ENCODE data around the gene SMAD5. TPM values are rescaled to one million over a fixed set of nuclear protein-coding genes. Genes with fewer than 3 reads are reported as not detected.

SMAD5 gene
- total and polyA plus RNA-seq, 2 experiments from 2014 or later, result 37.5 to 56.6 TPM

- H3K79me2 ChIP-seq (replicated peaks; ENCODE audit: insufficient read depth), result no peaks in the 10 kb centered on the region
- no peaks in the 10 kb centered on the region for H3F3A ChIP-seq (replicated peaks; ENCODE audit: low read depth)
- no peaks in the 10 kb centered on the region for H3K9me2 ChIP-seq (ENCODE audit: insufficient read depth)
- no peaks in the 10 kb centered on the region for H3K36me3 ChIP-seq (ENCODE audit: insufficient read depth)
- H4K20me1 ChIP-seq (replicated peaks; ENCODE audit: insufficient read depth), result no peaks in the 10 kb centered on the region
- H3K27ac ChIP-seq (ENCODE audit: low read depth), result no peak overlapping the region
- no peak for TF ChIP-seq CREB1 (CRISPR knock-in tag; IDR thresholded peaks at IDR 0.05; ENCODE audit: low read depth)
- TF ChIP-seq ZNF462 (CRISPR knock-in tag; IDR thresholded peaks at IDR 0.05), result no peak
- TF ChIP-seq NANOG (IDR thresholded peaks at IDR 0.05; ENCODE audit: borderline replicate concordance), result no peak
- no peak for TF ChIP-seq ETS1 (IDR thresholded peaks at IDR 0.05)
- TF ChIP-seq POLR2AphosphoS5 (IDR thresholded peaks at IDR 0.05; ENCODE audit: low read depth), result no peak
- TF ChIP-seq ZNF114 (CRISPR knock-in tag; IDR thresholded peaks at IDR 0.05), result no peak
- no peak for TF ChIP-seq EZH2phosphoT487 (IDR thresholded peaks at IDR 0.05; ENCODE audit: unreplicated experiment)
- TF ChIP-seq JUNB (IDR thresholded peaks at IDR 0.05; ENCODE audit: unreplicated experiment), result no peak
- no peak for TF ChIP-seq STAT1 (IDR thresholded peaks at IDR 0.05; ENCODE audit: unreplicated experiment)
- TF ChIP-seq ZNF331 (CRISPR knock-in tag; IDR thresholded peaks at IDR 0.05; ENCODE audit: low read depth), result no peak
- no peak for TF ChIP-seq REST (IDR thresholded peaks at IDR 0.05; ENCODE audit: unreplicated experiment)
- TF ChIP-seq, protein P1, sequence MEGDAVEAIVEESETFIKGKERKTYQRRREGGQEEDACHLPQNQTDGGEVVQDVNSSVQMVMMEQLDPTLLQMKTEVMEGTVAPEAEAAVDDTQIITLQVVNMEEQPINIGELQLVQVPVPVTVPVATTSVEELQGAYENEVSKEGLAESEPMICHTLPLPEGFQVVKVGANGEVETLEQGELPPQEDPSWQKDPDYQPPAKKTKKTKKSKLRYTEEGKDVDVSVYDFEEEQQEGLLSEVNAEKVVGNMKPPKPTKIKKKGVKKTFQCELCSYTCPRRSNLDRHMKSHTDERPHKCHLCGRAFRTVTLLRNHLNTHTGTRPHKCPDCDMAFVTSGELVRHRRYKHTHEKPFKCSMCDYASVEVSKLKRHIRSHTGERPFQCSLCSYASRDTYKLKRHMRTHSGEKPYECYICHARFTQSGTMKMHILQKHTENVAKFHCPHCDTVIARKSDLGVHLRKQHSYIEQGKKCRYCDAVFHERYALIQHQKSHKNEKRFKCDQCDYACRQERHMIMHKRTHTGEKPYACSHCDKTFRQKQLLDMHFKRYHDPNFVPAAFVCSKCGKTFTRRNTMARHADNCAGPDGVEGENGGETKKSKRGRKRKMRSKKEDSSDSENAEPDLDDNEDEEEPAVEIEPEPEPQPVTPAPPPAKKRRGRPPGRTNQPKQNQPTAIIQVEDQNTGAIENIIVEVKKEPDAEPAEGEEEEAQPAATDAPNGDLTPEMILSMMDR (conservative IDR thresholded peaks at IDR 0.05; ENCODE audit: low read depth in 2 of 2), result no peak
- no peak for TF ChIP-seq EZH2 (IDR thresholded peaks at IDR 0.05; ENCODE audit: low read depth, unreplicated experiment)
- no peak overlapping the region for H2AFZ ChIP-seq
- H3K27me3 ChIP-seq (ENCODE audit: insufficient read depth), result no peaks in the 10 kb centered on the region
- no peak for ATAC-seq
- H3K36me3 Mint-ChIP-seq (ENCODE audit: low read depth), result peaks cover 12% of the 10 kb centered on the region; the same call in 2 of the 3 replicates
- no peak for DNase-seq (ENCODE audit: low spot score)
- no peak overlapping the region for H3K4me3 ChIP-seq
- H3K4me3 Mint-ChIP-seq, result no peak overlapping the region
- H3K4me1 Mint-ChIP-seq, result peaks cover 12% of the 10 kb centered on the region; the same call in 2 of the 3 replicates
- H3K27me3 Mint-ChIP-seq (ENCODE audit: insufficient read depth, low read depth, poor library complexity), result peaks cover 3% of the 10 kb centered on the region
- H3K4me1 ChIP-seq (ENCODE audit: insufficient read depth), result 0 out of 2 replicates have a peak, but pooled peaks cover 5% of the 10 kb centered on the region
- no peak overlapping the region for H3K4me2 ChIP-seq
- no peak overlapping the region for H3K27ac Mint-ChIP-seq
- peaks cover 23% of the 10 kb centered on the region for H3K9me3 Mint-ChIP-seq
Measured at GRCh38 chr5:136221340-136221739, 88.7 kb downstream of the SMAD5 start.
